ENCODE results near the gene TFB1M. TPM values are rescaled to one million over a fixed set of nuclear protein-coding genes. Genes with fewer than 3 reads are reported as not detected.

TFB1M gene
- polyA plus RNA-seq, 2 of the 4 experiments (the other 2 are of a cell fraction) = 9.8 to 19.5 TPM

DNA sequence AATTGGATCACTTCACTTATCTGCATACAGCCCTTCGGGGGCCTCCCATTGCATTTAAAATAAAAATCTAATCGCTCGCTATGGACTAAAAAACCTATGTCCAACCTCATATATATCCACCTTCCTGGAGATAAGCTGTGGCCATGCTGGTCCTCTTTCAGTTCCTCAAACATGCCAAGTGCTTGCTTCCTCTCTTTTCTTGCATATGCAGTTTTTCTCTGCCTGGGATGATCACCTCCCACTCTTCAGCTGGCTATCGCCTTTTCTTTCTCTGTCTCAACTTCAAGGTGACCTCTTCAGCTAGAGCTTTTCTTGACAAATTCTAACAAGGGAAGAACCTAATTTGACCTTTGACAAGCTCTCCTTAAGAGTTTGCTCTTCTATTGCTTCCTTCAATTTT, 5.6 kb upstream of the TFB1M start:
- Histone ChIP-seq H3K4me2 (no peak overlapping the region), H3K4me1 (peaks cover 5% of the 10 kb centered on the region; the same call in 1 of the 3 replicates), H3K27ac (no peak overlapping the region), H3K9me3 (no peaks in the 10 kb centered on the region), H3K4me3 (no peak overlapping the region)
- FAIRE-seq = no peak
- no peak for DNase-seq (ENCODE audit: low read depth in 1 of 2, low spot score in 1 of 2)
- TF ChIP-seq NFE2L2 (conservative IDR thresholded peaks at IDR 0.05; ENCODE audit: low read length) = no peak
- no peak for TF ChIP-seq SMC3 (IDR thresholded peaks at IDR 0.05)
- no peak for TF ChIP-seq FOSL2 (IDR thresholded peaks at IDR 0.05)
- TF ChIP-seq FOSL2 (CRISPR knock-in tag; IDR thresholded peaks at IDR 0.05) = no peak
- TF ChIP-seq MAZ (IDR thresholded peaks at IDR 0.05; ENCODE audit: borderline replicate concordance, low read depth, low read length) = no peak
- TF ChIP-seq REST (IDR thresholded peaks at IDR 0.05) = no peak
- TF ChIP-seq, protein P1, sequence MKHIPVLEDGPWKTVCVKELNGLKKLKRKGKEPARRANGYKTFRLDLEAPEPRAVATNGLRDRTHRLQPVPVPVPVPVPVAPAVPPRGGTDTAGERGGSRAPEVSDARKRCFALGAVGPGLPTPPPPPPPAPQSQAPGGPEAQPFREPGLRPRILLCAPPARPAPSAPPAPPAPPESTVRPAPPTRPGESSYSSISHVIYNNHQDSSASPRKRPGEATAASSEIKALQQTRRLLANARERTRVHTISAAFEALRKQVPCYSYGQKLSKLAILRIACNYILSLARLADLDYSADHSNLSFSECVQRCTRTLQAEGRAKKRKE (CRISPR knock-in tag; IDR thresholded peaks at IDR 0.05; ENCODE audit: low read depth) = no peak
- no peak for TF ChIP-seq CTCF (IDR thresholded peaks at IDR 0.05)
- ChIA-PET POLR2A (no interaction called here), CTCF (no interaction called here)
- WGBS (ENCODE audit: missing lambda C conversion rate) = 76% methylated on average over 4 of the region's 4 CpGs
- no peak for ATAC-seq

DNA sequence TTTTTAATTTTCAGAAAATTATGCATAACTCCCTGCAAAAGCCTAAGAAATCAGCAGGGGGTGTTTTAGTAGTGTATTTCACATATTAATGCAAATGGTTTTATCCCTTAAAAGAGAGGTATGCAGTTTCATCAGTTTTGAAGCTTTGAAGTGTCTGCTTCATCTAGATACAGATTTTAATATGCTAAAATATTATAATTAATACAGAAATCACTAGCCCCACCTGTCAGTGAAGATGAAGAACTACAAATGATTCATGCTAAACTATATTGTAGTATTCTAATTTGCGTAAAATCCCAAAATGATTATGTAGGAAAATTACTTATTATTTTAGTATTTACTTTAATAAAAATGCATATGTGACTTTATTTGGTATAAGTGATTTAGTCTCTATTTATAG, 2.9 kb upstream of the TFB1M start:
- FAIRE-seq (no peak), DNase-seq (ENCODE audit: low read depth in 1 of 2, low spot score in 1 of 2) (no peak), ATAC-seq (no peak)
- Histone ChIP-seq H3K4me3 (no peak overlapping the region), H3K9me3 (no peaks in the 10 kb centered on the region), H3K4me1 (peaks cover 10% of the 10 kb centered on the region; the same call in 1 of the 3 replicates), H3K4me2 (no peak overlapping the region), H3K27ac (no peak overlapping the region)
- 98% methylated on average over 1 of the region's 1 CpG for WGBS (ENCODE audit: missing lambda C conversion rate)
- ChIA-PET CTCF (interaction anchor here (2.1 kb wide), 1 partner anchor 11 kb away, joined by 13 read pairs; no protein-coding TSS in a partner anchor), POLR2A (no interaction called here)
- TF ChIP-seq KDM5A (IDR thresholded peaks at IDR 0.05) (no peak), MAFK (IDR thresholded peaks at IDR 0.05; ENCODE audit: partially characterized antibody) (no peak), FOSB (CRISPR knock-in tag; IDR thresholded peaks at IDR 0.05) (no peak), POLR2A (IDR thresholded peaks at IDR 0.05; ENCODE audit: low read length) (no peak), EHF (CRISPR knock-in tag; IDR thresholded peaks at IDR 0.05) (no peak)
- TF ChIP-seq, protein P2, sequence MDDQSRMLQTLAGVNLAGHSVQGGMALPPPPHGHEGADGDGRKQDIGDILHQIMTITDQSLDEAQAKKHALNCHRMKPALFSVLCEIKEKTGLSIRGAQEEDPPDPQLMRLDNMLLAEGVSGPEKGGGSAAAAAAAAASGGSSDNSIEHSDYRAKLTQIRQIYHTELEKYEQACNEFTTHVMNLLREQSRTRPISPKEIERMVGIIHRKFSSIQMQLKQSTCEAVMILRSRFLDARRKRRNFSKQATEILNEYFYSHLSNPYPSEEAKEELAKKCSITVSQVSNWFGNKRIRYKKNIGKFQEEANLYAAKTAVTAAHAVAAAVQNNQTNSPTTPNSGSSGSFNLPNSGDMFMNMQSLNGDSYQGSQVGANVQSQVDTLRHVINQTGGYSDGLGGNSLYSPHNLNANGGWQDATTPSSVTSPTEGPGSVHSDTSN (IDR thresholded peaks at IDR 0.05) = no peak

- FAIRE-seq (no peak), ATAC-seq (no peak), DNase-seq (ENCODE audit: low read depth in 1 of 2, low spot score in 1 of 2) (no peak)
- no peak overlapping the region for H3K4me3 ChIP-seq
- H3K4me2 ChIP-seq = no peak overlapping the region
- peaks cover 10% of the 10 kb centered on the region; the same call in 1 of the 3 replicates for H3K4me1 ChIP-seq
- 0 out of 6 replicates have a peak overlapping the region, but pooled peaks of 1 of the 2 experiments have one; percentile 24 for H3K27ac ChIP-seq
- WGBS (ENCODE audit: missing lambda C conversion rate) = 93% methylated on average over 1 of the region's 1 CpG
- ChIA-PET CTCF (interaction anchor here (1.3 to 2.1 kb wide), 2 partner anchors 12 to 139 kb away, joined by 5 to 13 read pairs; no protein-coding TSS in a partner anchor), POLR2A (no interaction called here)
- H3K9me3 ChIP-seq = no peaks in the 10 kb centered on the region
- TF ChIP-seq ZC3H11A (IDR thresholded peaks at IDR 0.05) = no peak
- TF ChIP-seq FOSB (CRISPR knock-in tag; IDR thresholded peaks at IDR 0.05) = no peak
- no peak for TF ChIP-seq KDM5A (IDR thresholded peaks at IDR 0.05)
- TF ChIP-seq ZSCAN20 (CRISPR knock-in tag; IDR thresholded peaks at IDR 0.05) = no peak
- TF ChIP-seq PHF8 (IDR thresholded peaks at IDR 0.05; ENCODE audit: borderline replicate concordance, low read depth) = no peak
- TF ChIP-seq RAD21 (conservative IDR thresholded peaks at IDR 0.05 in 1 of 2, IDR thresholded peaks at IDR 0.05 in 1 of 2) = no peak
- no peak for TF ChIP-seq CTCF (IDR thresholded peaks at IDR 0.05)
- no peak for TF ChIP-seq HOXA7 (CRISPR knock-in tag; IDR thresholded peaks at IDR 0.05)
- TF ChIP-seq BHLHE40 (IDR thresholded peaks at IDR 0.05; ENCODE audit: low read depth, low read length) = no peak
- TF ChIP-seq RNF2 (IDR thresholded peaks at IDR 0.05; ENCODE audit: borderline replicate concordance, low read depth) = no peak
- no peak for TF ChIP-seq TFCP2L1 (CRISPR knock-in tag; IDR thresholded peaks at IDR 0.05)
- no peak for TF ChIP-seq HDAC2 (IDR thresholded peaks at IDR 0.05)
- TF ChIP-seq GATA3 (IDR thresholded peaks at IDR 0.05; ENCODE audit: borderline replicate concordance) = no peak
- no peak for TF ChIP-seq ZFP36 (IDR thresholded peaks at IDR 0.05; ENCODE audit: borderline replicate concordance, partially characterized antibody)
- no peak for TF ChIP-seq TP53 (CRISPR knock-in tag; IDR thresholded peaks at IDR 0.05)
These were observed 2.1 kb upstream of the TFB1M start for GRCh38 chr6:155316419-155316818.

All from A549 (cell line).